Measurements from ENCODE around the gene TAS2R43.

DNA sequence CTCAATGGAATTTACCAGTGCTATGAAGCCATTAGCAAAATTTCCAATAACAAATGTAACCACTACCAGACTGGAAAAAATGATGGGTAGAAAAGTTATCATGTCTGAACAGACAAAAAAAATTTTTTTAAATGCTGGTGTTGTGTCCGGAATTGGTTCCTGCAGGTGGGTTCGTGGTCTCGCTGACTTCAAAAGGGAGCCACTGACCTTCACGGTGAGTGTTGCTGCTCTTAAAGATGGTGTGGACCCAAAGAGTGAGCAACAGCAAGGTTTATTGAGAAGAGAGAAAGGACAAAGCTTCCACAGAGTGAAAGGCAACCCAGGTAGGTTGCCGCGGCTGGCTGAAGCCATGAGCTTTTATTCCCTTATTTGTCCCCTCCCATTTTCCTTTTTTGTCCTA lies at the start of gene TAS2R43:
- no peak for TF ChIP-seq EZH2 (IDR thresholded peaks at IDR 0.05; ENCODE audit: borderline replicate concordance, low read length)
- TF ChIP-seq CTCF (conservative IDR thresholded peaks at IDR 0.05 in 1 of 2, IDR thresholded peaks at IDR 0.05 in 1 of 2; ENCODE audit: extremely low read depth in 1 of 2, insufficient read depth in 1 of 2, low read depth in 1 of 2, low read length in 2 of 2), result no peak
